Thyroid gland (tissue), 4 donors: Measurements from ENCODE around the gene SETD7.

Experiments used
- CTCF ChIP-seq, 6 experiments: fragments of 200-600 bp in 3 of 6; fragments of 450-650 bp in 3 of 6; sonication (generic) in 3 of 6; IDR thresholded peaks; one replicate each; pipeline ENCODE4 v1.5.1; 2016 to 2019; ENCODE audit warnings: antibody characterized with exemption in 6 of 6, mild to moderate bottlenecking in 2 of 6, inconsistent platforms in 1 of 6, moderate library complexity in 1 of 6
- POLR2A ChIP-seq, 2 donors: fragments of 450-650 bp; IDR thresholded peaks; one replicate each; pipeline ENCODE4 v1.6.1; 2017; ENCODE audit warnings: antibody characterized with exemption in 2 of 2, mild to moderate bottlenecking in 2 of 2, moderate library complexity in 1 of 2

- TF ChIP-seq POLR2A (IDR thresholded peaks at IDR 0.05) (no peak), CTCF (IDR thresholded peaks at IDR 0.05) (no peak)
These were observed 40.8 kb upstream of the SETD7 start for GRCh38 chr4:139596684-139597279.
